ENCODE data around the gene MARCHF4.
"Not testable (repeated sequence)": the region's sequence is repeated elsewhere in the genome, so short reads cannot be mapped to it uniquely, and the experiment has no call there.

The MARCHF4 gene

DNA sequence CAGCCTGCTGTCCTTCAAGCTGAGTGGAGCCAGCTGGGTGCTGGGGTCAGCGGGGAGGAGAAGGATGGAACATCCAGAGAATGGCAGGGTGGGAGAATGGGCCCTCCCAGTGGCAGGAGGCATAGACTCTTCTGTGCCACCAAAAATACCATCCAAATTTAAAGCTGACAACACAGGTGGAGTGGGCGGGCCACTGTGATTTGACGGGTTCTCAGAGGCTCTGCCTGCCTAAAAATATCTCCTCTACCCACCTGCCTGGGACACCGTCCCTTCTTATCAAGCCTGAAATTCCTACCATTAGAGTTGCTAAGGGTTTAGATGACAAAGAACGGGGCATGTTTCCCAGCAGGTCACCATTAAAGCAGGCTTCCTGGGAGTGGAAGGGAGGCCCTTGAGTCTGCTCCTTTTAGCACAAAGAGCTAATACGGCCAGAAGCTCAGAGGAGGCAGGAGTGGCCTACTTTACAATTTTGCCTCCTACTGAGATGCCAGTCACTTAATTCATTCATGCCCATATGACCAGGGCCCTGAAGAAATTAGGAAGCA lies 19.8 kb upstream of the MARCHF4 start:
- FAIRE-seq (no peak), DNase-seq (ENCODE audit: low spot score) (no peak)

DNA sequence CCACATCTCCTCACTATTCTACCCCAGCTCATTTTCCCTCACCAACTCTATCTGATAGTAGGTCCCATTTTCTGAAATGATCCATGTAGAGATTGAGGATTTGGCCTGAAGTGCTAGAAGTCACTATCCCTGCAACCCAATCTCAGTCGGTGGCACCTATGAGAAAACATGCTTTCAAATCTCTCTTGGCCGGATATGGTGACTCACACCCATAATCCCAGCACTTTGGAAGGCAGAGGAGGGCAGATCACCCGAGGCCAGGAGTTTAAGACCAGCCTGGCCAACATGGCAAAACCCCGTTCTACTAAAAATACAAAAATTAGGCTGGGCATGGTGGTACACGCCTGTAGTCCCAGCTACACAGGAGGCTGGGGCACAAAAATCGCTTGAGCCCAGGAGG lies 19.1 kb upstream of the MARCHF4 start:
- FAIRE-seq (no peak), DNase-seq (ENCODE audit: low spot score) (peak; percentile 17)

DNA sequence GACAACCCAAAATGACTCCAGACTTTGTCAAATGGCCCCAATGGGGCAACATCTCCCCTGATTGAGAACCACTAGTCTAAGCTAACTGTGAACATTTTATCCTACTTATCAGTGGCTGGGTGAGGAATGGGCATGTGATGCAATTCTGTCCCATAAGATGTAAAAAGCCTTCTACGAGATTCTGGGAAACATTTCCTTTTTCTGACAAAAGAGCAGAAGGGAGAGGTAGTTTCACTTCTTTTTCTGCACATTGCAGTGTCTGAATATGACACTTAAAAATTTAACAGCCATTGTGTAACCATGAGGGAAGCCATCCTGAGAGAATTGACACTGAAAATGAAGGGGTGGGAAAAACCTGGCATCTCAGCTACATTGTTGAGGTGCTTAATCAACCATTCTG lies 17.3 kb upstream of the MARCHF4 start:
- FAIRE-seq (no peak), DNase-seq (ENCODE audit: low spot score) (no peak)

DNA sequence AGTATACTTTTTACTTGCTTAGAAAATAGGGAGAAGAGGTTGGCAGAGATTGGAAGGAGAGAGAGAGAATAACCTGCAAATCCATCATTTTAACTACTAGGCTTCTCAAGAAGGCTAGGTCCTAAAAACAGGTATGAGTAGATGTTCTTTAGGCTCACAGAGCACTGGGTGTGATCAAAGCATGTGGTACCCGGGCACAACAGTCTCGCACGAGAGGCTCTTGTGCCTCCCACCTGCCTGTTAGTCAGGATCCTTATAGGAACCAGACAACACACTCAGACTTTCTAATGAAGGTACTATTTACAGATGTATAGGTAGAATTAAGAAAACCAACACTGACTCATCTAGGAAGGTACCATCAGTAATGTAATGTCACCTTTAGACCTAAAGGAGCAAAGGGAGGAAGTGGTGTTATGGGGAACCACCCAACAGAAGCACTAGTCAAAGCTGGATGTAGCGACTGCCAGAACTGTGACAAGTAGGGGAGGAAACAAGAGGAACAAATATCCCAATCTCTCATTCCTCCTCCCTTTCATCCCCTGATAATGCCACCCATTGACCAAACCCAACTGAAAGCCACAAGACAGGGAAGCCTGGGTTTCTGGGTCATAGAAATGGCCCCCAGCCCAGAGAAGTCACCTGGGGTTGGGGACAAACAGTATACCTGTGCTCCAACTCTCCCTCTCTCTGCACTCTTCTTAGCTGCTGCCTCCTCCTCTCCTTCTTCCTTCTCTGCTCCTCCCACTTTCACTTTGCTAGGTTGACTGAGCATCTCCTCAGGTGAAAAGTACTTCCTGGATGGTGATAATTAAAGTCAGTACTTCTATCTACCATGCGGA lies 16.0 kb upstream of the MARCHF4 start:
- FAIRE-seq (no peak), DNase-seq (ENCODE audit: low spot score) (no peak)

DNA sequence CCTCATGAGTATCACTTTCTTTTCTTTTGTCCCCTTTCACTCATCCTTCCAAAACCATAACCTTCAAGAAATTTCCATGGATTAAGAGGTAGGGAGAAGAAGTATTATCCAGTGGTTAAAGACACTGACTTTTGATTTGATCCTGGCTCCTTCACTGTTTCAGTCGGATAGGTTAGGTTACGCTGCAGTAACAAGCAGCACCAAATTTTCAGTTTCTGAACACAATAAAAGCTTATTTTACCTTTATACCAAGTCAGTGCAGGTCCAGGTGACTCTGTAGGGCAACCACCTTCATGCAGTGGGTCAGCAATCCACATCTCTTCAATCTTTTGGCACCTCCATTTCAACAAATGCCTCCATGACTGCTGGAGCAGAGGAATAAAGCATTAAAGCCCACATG lies 15.0 kb upstream of the MARCHF4 start:
- FAIRE-seq (no peak), DNase-seq (ENCODE audit: low spot score) (no peak)

DNA sequence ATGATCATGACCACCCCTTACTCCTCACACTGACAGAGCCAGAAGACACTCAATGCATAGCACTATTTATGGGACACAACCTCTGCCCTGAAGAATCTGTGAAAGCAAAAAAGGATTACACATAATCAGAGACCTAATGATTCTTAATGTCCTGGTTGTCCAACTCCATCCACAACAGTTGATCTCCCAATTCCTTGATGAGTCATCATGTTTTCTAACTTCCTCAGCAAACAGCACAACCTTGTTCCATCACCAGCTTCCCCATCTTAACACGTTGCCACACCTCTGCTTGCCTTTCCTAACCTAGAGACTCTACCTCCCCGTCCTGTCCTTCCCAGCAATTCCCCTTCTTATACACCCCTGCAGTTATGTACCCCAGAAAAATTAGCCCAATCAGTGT lies 13.2 kb upstream of the MARCHF4 start:
- DNase-seq (ENCODE audit: low spot score) (no peak), FAIRE-seq (no peak)

DNA sequence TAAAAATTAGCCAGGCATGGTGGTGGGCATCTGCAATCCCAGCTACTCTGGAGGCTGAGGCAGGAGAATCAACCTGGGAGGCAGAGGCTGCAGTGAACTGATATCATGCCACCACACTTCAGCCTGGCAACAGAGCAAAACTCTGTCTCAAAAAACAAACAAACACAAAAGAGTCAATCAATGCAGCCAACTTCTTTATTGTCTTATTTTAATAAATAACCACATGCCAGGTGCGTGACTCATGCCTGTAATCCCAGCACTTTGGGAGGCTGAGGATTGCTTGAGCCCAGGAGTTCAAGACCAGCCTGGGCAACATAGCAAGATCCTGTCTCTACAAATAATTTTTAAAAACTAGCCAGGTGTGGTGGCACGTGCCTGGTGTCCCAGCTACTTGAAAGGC lies 12.1 kb upstream of the MARCHF4 start:
- not testable (repeated sequence) for FAIRE-seq; DNase-seq (ENCODE audit: low spot score)

DNA sequence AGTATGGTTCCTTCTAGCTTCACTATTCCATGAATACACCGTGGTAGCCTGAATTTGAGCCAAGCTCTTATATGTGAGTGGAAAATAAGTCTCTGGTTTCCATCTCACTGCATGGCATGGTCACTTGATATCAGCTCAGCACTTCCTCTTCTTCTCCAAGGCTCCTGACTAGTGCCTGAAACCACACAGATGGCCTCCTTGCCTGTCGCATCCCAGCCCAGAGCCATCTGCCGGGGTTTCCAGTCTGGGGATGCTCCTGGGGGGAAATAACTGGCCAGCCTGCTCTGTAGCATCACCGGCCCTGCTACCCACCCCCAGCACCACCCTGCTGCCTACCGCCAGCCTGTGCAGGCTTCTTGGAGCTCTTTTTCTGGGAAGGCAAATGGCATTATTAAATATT lies 7.7 kb upstream of the MARCHF4 start:
- FAIRE-seq, result no peak
- DNase-seq (ENCODE audit: low spot score), result no peak

DNA sequence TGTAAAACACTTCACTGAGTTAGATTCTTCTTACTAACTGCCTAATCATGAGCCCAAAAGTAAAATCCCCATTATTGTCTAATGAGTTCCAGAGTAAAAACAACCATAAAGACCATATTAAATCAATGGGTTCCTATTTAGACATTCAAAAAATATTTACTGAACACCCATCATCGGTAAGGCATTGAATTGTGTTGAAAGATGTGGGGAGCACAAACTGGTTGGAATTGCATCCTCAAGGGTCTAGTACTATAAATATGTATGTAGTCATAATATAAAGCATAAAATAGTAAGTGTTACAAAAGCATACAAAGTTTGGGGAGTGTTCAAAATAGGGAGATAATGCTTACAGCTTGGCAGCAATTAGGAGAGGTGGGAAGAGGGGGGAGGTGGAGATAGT lies 3.0 kb upstream of the MARCHF4 start:
- DNase-seq (ENCODE audit: low spot score) (no peak), FAIRE-seq (no peak)

DNA sequence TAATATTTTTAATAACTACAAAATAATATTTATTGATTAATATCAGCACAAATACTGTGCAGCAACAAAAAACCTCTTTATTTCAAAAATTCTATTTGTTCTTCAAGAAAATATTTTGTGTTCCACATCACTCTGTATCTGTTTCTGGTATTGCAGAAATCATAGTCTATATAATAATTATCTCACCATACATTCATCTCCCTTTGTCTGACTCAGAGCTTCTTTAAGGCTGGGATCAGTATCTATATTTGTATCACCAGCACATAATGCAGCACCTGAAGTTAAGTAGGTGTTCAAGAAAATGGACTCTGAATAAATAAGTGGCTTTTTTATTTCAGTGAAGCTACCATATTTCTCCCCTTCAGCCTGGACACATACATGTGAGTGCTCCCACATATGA lies 1.6 kb upstream of the MARCHF4 start:
- no peak for DNase-seq (ENCODE audit: low spot score)
- no peak for FAIRE-seq

DNA sequence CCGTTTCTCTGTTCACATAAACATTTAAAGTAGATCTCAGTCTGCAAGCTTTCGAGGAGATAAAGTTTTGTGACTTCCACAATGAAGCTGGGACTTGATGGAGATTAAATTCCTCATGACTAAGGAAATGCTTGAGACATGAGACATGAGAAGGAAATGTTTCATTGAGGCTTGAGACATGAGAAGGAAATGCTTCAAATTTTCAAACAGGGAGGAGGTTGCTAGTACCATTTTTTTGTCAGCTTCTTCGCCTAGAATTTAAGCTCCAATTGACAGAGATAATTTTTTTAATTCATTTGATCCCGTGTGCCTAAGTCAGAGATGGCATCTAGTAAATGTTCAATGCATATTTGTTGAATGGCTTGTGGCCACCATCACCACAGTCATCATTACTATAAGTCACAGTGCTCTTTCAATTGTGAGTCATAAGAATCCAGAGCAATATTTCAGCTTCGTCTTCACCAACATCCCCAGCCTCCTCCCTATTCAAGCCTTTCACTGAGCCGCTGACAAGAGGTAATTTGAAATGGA lies 543 bp upstream of the MARCHF4 start:
- FAIRE-seq (no peak), DNase-seq (ENCODE audit: low spot score) (peak; percentile 20)

DNA sequence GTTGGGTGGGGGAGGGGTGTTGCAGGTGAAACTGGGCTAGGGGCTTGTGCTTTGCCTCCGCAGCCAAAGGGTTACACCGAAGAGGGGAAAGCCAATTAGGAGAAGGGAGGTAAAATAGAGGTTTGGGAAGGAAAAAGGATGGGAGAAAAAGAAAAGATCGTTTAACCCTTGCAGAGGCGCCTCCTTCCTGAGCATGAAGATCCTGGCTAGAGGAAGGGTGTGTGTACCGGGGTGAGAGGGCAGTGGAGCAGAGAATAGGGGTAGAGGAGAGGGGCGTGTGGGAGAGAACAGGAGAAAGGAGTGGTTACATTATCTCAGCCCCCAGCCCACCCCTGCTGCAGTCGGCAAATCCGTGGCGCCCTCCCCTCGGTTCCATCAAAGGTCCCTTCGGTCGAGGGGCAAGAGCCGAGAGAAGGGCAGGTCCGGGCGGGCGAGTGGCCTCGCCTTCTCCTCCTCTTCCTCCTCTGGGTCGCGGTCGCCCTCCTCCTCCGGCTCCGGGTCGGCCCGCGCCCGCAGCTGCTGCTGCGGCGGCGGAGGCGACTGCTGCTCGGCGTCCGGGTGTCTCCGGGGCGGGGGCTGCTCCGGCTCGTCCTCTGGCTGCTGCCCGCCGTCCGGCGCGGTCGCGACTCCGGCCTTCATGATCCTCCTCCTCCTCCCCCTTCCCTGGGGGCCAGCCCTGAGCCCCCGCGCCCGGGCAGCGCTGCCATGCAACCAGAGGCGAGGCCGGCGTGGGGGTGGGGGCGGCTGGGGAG lies 1.1 kb downstream of the MARCHF4 start:
- peak; percentile 32 for DNase-seq (ENCODE audit: low spot score)
- FAIRE-seq, result no peak

DNA sequence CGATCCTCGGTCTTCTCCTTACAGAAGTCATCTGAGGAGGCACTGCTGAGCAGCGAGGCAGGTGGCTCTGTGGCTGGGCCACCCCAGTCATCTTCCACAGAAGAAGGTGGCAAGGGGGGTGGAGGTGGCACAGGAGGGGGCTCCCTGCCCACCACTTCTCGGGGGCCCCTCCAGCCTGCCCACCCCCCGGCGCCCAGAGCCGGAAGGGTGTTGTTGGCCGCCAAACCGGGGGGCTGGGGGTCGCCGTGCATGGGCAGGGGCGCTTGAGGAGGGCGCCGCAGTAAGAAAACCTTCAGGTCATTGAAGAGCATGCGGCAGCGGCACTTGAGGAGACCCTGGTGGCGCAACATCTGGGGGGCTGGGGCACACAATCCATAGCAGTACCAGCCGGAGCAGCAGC lies 2.5 kb downstream of the MARCHF4 start:
- peak; percentile 25 for DNase-seq (ENCODE audit: low spot score)
- no peak for FAIRE-seq

DNA sequence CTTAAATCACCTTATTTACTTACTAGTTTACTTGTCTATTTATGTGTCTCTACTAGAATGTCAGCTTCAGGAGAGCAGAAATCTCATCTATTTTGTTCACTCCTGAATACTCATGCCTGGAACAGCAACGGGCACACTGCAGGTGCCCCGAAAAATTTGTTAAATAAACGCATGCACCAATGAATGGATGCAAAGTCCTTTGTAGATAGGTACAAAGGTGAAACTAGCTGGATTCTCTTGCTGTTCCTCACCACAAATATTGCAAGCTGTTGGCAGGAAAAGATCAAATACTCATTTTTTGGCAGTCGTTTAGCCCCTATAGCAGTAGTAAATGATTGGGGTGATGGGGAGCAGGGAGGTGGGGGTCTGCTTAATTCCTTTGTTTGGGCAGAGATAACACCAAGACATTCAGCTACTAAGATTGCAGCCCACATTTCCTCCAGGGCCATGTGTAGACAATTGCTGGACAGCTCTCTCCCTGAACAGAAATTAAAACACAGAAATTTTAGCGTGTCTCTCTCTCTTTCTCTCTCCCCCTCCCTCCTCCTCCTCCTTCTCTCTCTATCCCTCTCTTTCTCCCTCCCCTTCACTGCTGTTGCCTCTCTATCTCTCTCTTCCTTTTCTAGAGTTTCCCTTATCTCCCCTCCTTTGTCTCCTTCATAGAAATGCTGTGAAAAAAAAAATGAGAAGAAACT lies 5.4 kb downstream of the MARCHF4 start:
- no peak for FAIRE-seq
- peak; percentile 27 for DNase-seq (ENCODE audit: low spot score)

DNA sequence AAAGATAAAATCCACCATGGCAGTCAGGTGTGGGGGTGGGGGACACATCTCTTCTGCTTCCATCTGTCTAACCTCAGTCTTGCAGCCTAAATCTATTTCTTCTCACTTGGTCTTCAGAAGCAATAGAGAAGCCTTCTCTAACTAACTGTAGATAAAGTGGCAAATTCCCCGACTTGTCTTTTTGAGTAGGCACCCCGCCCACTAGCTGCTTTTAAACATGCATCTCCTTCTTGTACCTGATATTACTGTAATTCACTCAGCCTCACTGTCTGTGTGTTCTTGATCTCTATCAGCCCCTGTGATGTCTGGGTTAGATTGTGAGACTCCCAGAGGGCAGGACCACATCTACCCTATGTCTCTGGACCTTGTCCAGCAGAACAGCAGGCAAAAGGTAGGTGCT lies 6.8 kb downstream of the MARCHF4 start:
- FAIRE-seq, result no peak
- no peak for DNase-seq (ENCODE audit: low spot score)

DNA sequence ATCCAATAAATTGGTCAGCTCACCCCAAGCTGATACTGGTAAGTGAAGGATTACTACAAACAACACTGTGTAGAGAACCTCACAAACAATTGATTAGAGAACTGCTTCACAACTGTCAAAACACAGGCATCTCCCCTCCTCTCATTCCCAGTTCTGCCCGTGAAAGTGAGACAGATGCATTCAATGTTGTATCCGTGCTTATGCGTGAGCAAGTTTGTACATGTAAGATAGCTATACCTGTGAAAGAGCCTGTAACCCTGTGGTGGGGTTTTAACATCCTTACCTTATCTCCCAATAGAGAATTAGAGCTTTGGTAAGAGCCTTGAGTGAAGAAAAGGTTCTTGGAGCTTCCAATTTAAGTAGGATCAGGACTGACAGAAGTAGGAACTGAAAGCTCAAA lies 9.1 kb downstream of the MARCHF4 start:
- no peak for FAIRE-seq

DNA sequence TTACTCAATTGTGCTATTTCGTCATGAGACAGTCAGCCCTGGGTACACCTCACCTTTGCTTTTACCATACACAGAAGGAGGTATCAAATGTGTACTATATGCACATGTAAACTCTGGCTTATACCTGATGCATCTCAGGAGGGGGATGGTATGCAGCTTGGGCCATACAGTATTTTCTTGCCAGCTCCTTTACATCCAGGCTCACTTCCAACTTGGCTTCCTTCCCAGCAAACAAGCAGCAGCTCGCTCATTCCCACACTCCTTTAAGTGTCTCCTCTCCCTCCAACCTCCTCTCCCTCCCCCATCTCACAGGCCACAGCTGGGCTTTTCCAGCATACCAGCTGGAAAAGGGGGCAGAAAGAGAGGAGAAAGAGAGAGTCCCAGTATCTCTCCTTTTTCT lies 9.6 kb downstream of the MARCHF4 start:
- FAIRE-seq (no peak), DNase-seq (ENCODE audit: low spot score) (peak; percentile 26)

More for the DNA sequence above, 9.1 kb downstream of the MARCHF4 start:
- no peak for DNase-seq (ENCODE audit: low spot score)

DNA sequence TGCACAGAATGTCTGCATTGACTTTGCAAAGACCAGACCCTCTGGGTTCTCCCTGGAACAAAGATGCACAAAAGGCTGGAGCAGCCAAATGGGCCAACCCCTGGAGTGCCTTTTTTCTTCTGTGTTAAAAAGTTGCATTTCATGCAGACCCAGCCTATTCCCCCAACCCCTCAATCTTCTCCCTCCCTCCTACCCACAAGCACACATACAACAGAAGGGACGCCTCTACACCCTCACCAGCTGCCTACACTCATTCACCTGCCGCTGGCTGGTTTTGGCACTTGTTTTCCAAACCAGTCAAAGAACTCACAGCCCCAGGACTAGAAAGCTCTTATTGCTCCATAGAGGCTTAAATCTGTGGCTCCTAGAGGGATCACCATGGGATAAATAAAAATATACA lies 16.6 kb downstream of the MARCHF4 start:
- DNase-seq (ENCODE audit: low spot score) (no peak), FAIRE-seq (no peak)

DNA sequence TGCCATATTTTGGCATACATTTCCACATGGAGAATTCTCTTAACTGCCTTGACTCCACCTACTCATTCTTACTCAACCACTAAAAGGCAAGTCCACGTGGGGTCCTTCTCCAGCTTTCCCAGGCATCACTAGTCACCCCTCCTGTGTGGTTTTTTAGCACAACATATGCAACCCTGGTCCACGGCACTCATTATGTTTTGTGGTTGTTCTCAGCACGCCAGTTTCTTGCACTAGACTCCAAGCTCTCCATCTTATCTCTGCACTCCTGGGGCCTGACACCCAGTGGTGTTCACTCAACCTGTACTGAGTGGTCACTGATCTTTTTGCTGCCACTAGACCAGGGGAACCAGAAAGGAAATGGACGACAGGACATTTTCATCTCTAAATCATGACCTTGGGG lies 18.0 kb downstream of the MARCHF4 start:
- DNase-seq (ENCODE audit: low spot score) (no peak), FAIRE-seq (no peak)

DNA sequence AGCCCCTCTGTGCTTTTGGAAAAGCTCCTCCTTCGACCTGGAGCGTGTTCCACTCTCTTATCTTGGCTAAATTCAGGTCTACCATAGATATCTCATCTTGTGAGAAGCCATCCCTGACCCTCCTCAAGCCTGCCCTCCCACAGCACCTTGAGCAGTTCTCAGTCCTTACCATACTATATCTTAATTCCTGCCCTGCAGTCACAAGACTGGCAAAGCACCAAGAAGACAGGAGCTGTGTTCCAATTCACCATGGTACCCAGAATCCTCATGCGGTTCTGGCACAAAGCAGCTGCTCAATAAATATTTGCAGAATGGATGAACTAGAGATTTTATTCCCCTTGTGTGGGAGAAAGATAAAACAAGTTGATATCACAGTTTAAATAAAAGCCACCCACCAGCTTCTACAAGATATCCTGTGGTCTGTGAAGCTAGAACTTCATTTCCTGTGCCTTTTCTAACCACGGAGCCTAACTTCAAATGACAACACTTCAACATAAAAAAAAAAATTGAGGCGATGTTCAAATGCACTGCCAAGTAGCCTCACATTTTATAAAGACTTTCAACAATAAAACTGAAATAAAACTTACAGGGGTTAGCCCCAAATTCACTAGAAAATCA lies 19.5 kb downstream of the MARCHF4 start:
- DNase-seq (ENCODE audit: low spot score) (no peak), FAIRE-seq (no peak)

All from urothelium cell line (cell line).